Measurements from ENCODE around the gene PROSER3. TPM values are rescaled to one million over a fixed set of nuclear protein-coding genes. Genes with fewer than 3 reads are reported as not detected.

PROSER3 gene
- total RNA-seq, 6 experiments from 2014 or later, result 3.9 to 5.5 (median 4.7) TPM

DNA sequence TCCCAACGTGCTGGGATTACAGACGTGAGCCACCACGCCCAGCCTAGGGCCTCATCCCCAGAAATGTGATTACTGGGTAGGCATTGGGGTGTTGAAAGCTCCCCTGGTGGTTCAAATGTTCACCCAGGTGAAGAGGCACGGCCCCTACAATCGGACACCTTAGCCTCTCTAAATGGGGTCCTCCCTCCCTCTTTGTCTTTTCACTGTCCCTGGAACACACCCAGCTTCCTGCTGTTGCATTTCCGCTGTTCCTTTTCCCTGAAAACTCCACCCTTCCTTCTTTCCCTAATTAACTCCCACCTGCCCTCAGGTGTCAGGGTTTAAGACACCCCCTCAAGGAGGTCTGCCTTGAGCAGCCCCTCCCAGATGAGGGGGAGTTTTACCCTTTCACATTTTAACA, 58.3 kb downstream of the PROSER3 start:
- H3K4me3 ChIP-seq, result no peak overlapping the region
- no peaks in the 10 kb centered on the region for H3K27me3 ChIP-seq
- no peak overlapping the region for H3K27ac ChIP-seq
- TF ChIP-seq, protein P1, sequence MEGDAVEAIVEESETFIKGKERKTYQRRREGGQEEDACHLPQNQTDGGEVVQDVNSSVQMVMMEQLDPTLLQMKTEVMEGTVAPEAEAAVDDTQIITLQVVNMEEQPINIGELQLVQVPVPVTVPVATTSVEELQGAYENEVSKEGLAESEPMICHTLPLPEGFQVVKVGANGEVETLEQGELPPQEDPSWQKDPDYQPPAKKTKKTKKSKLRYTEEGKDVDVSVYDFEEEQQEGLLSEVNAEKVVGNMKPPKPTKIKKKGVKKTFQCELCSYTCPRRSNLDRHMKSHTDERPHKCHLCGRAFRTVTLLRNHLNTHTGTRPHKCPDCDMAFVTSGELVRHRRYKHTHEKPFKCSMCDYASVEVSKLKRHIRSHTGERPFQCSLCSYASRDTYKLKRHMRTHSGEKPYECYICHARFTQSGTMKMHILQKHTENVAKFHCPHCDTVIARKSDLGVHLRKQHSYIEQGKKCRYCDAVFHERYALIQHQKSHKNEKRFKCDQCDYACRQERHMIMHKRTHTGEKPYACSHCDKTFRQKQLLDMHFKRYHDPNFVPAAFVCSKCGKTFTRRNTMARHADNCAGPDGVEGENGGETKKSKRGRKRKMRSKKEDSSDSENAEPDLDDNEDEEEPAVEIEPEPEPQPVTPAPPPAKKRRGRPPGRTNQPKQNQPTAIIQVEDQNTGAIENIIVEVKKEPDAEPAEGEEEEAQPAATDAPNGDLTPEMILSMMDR (IDR thresholded peaks at IDR 0.05), result no peak
- no peaks in the 10 kb centered on the region for H3K9me3 ChIP-seq
- DNase-seq (no peak), ATAC-seq (no peak)
- intact Hi-C loops (cut with DNase I), result no loop called here
- no peaks in the 10 kb centered on the region for H3K36me3 ChIP-seq
- 74% methylated on average over 3 of the region's 6 CpGs for WGBS (ENCODE audit: insufficient coverage, low coverage, low lambda C conversion rate, missing lambda C conversion rate)
- peaks cover 0 to 6% (median 0%) of the 10 kb centered on the region in 4 donors for H3K4me1 ChIP-seq

DNA sequence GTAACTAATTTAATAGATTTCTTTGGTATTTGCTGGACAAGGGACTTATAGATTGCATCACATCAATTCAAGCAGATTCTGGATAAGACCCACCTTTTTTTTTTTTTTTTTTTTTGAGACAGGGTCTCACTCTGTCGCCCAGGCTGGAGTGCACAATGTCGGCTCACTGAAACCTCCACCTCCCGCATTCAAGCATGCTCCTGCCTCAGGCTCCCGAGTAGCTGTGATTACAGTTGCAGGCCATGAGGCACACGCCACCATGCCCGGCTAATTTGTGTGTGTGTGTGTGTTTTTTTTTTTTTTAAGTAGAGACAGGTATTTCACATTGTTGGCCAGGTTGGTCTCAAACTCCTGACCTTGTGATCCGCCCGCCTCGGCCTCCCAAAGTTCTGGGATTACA, 58.9 kb downstream of the PROSER3 start:
- no peaks in the 10 kb centered on the region for H3K27me3 ChIP-seq
- no peak overlapping the region for H3K27ac ChIP-seq
- H3K4me1 ChIP-seq, result peaks cover 0 to 6% (median 0%) of the 10 kb centered on the region in 4 donors
- 93% methylated on average over 6 of the region's 9 CpGs for WGBS (ENCODE audit: insufficient coverage, low coverage, low lambda C conversion rate, missing lambda C conversion rate)
- H3K36me3 ChIP-seq, result no peaks in the 10 kb centered on the region
- no peak for TF ChIP-seq POLR2A (IDR thresholded peaks at IDR 0.05)
- TF ChIP-seq, protein P1 (IDR thresholded peaks at IDR 0.05), result no peak
- no peak overlapping the region for H3K4me3 ChIP-seq
- H3K9me3 ChIP-seq, result no peaks in the 10 kb centered on the region
- intact Hi-C loops (cut with DNase I), result no loop called here
- DNase-seq, result no peak
- no peak for ATAC-seq

DNA sequence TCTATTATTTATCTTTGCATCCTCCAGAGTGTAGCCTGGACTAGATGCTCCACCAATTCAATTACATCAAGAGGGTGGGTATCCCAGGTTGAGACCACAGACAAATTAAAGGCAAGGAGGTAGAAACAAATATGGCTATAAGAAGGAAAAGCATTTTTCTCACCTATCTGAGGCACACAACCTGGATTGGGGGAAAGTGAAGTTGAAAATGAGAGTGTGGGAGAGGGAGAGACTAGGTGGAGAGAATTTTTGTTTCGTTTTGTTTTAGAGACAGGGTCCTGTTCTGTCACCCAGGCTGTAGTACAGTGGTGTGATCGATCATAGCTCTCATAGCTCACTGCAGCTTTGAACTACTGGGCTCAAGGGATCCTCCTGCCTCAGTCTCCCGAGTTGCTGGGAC, 60.5 kb downstream of the PROSER3 start:
- Histone ChIP-seq H3K4me3 (no peak overlapping the region), H3K4me1 (peaks cover 0 to 6% (median 0%) of the 10 kb centered on the region in 4 donors), H3K27me3 (no peaks in the 10 kb centered on the region), H3K9me3 (no peaks in the 10 kb centered on the region), H3K36me3 (no peaks in the 10 kb centered on the region), H3K27ac (no peak overlapping the region)
- ATAC-seq (no peak), DNase-seq (no peak)
- no peak for TF ChIP-seq POLR2A (IDR thresholded peaks at IDR 0.05)
- TF ChIP-seq, protein P1 (IDR thresholded peaks at IDR 0.05), result no peak
- 77% methylated on average over 2 of the region's 3 CpGs for WGBS (ENCODE audit: insufficient coverage, low coverage, low lambda C conversion rate, missing lambda C conversion rate)
- intact Hi-C loops (cut with DNase I), result no loop called here

Other genes with a start within 250 kb of the PROSER3 start
- 1 to 10 TPM; 1.0 to 4.0 (median 2.0) TPM for gene DMKN, start 244.5 kb upstream of the PROSER3 start, total RNA-seq
- gene SBSN, start 229.9 kb upstream of the PROSER3 start, total RNA-seq, result under 1 TPM in 1 of 6 experiments, not detected in 5; 0.24 TPM
- gene GAPDHS, start 224.7 kb upstream of the PROSER3 start, total RNA-seq, result not detected
- gene TMEM147, start 212.6 kb upstream of the PROSER3 start, total RNA-seq, result 10 to 100 TPM; 29.4 to 65.7 (median 36.2) TPM
- under 1 TPM in 1 of 6 experiments, not detected in 5; 0.06 TPM for gene ATP4A, start 194.5 kb upstream of the PROSER3 start, total RNA-seq
- gene PMIS2, start 172.0 kb upstream of the PROSER3 start, total RNA-seq, result not detected
- gene HAUS5, start 145.4 kb upstream of the PROSER3 start, total RNA-seq, result 1 to 10 TPM; 3.7 to 6.1 (median 4.4) TPM
- 10 to 100 TPM; 27.8 to 46.5 (median 31.0) TPM for gene RBM42, start 129.1 kb upstream of the PROSER3 start, total RNA-seq
- 1 to 10 TPM in 1 of 6 experiments, under 1 TPM in 3, not detected in 2; 0.38 to 1.2 (median 0.57) TPM for gene ETV2, start 116.4 kb upstream of the PROSER3 start, total RNA-seq
- gene COX6B1, start 109.9 kb upstream of the PROSER3 start, total RNA-seq, result 100 to 1,000 TPM; 189 to 697 (median 228) TPM
- gene UPK1A, start 91.7 kb upstream of the PROSER3 start, total RNA-seq, result under 1 TPM in 1 of 6 experiments, not detected in 5; 0.27 TPM
- gene ZBTB32, start 53.6 kb upstream of the PROSER3 start, total RNA-seq, result under 1 TPM in 1 of 6 experiments, not detected in 5; 0.15 TPM
- 10 to 100 TPM; 10.5 to 23.1 (median 15.0) TPM for gene KMT2B, start 40.2 kb upstream of the PROSER3 start, total RNA-seq
- gene IGFLR1, start 15.7 kb upstream of the PROSER3 start, total RNA-seq, result 10 to 100 TPM; 16.3 to 58.9 (median 29.3) TPM
- 10 to 100 TPM; 11.3 to 19.9 (median 17.5) TPM for gene U2AF1L4, start 12.8 kb upstream of the PROSER3 start, total RNA-seq
- 10 to 100 TPM; 24.2 to 42.9 (median 35.8) TPM for gene PSENEN, start 12.5 kb upstream of the PROSER3 start, total RNA-seq
- 1 to 10 TPM; 3.2 to 8.2 (median 4.9) TPM for gene LIN37, start 9.6 kb upstream of the PROSER3 start, total RNA-seq
- gene HSPB6, start 1.1 kb upstream of the PROSER3 start, total RNA-seq, result 1 to 10 TPM; 2.6 to 6.0 (median 4.5) TPM
- gene ARHGAP33, start 17.4 kb downstream of the PROSER3 start, total RNA-seq, result 1 to 10 TPM in 5 of 6 experiments, under 1 TPM in 1; 0.37 to 5.2 (median 3.1) TPM
- 100 to 1,000 TPM in 4 of 6 experiments, 10 to 100 TPM in 2; 60.3 to 281 (median 134) TPM for gene PRODH2, start 54.7 kb downstream of the PROSER3 start, total RNA-seq
- gene NPHS1, start 94.3 kb downstream of the PROSER3 start, total RNA-seq, result not detected
- not detected for gene KIRREL2, start 98.7 kb downstream of the PROSER3 start, total RNA-seq
- 1 to 10 TPM in 1 of 6 experiments, under 1 TPM in 2, not detected in 3; 0.27 to 1.5 (median 0.37) TPM for gene APLP1, start 110.4 kb downstream of the PROSER3 start, total RNA-seq
- gene NFKBID, start 142.4 kb downstream of the PROSER3 start, total RNA-seq, result 1 to 10 TPM; 1.0 to 2.6 (median 1.7) TPM
- 1 to 10 TPM in 5 of 6 experiments, not detected in 1; 1.7 to 4.2 (median 2.4) TPM for gene HCST, start 144.4 kb downstream of the PROSER3 start, total RNA-seq
- gene TYROBP, start 150.1 kb downstream of the PROSER3 start, total RNA-seq, result 10 to 100 TPM; 15.6 to 77.8 (median 29.7) TPM
- 1 to 10 TPM; 5.6 to 8.6 (median 7.0) TPM for gene LRFN3, start 178.2 kb downstream of the PROSER3 start, total RNA-seq
- 10 to 100 TPM in 4 of 6 experiments, 1 to 10 TPM in 2; 8.4 to 41.9 (median 12.0) TPM for gene SDHAF1, start 237.0 kb downstream of the PROSER3 start, total RNA-seq